ENCODE results near the gene C11orf21. TPM values are rescaled to one million over a fixed set of nuclear protein-coding genes. Genes with fewer than 3 reads are reported as not detected.
A peak's percentile ranks its signal among the peaks of the same experiment; 100 is the strongest.

The C11orf21 gene
- total RNA-seq, 1 donor from 2014 or later: 0.16 TPM

- Mint-ChIP-seq H3K9me3 (ENCODE audit: unreplicated experiment) (no peaks in the 10 kb centered on the region), H3K27me3 (ENCODE audit: unreplicated experiment) (no peaks in the 10 kb centered on the region), H3K27ac (ENCODE audit: unreplicated experiment) (peak overlapping the region; percentile 4), H3K36me3 (ENCODE audit: unreplicated experiment) (no peaks in the 10 kb centered on the region), H3K4me3 (ENCODE audit: unreplicated experiment) (no peak overlapping the region), H3K4me1 (ENCODE audit: unreplicated experiment) (peaks cover 31% of the 10 kb centered on the region)
- peak; percentile 76 for DNase-seq (ENCODE audit: extremely low spot score, unreplicated experiment)
- TF ChIP-seq CTCF (IDR thresholded peaks at IDR 0.05): no peak
These were observed 2.1 kb upstream of the C11orf21 start for GRCh38 chr11:2303627-2304505.

GRCh38 chr11:2302896-2303626 lies 1.3 kb upstream of the C11orf21 start:
- TF ChIP-seq CTCF (IDR thresholded peaks at IDR 0.05): no peak
- no peak overlapping the region for H3K4me3 Mint-ChIP-seq (ENCODE audit: unreplicated experiment)
- no peaks in the 10 kb centered on the region for H3K27me3 Mint-ChIP-seq (ENCODE audit: unreplicated experiment)
- no peaks in the 10 kb centered on the region for H3K9me3 Mint-ChIP-seq (ENCODE audit: unreplicated experiment)
- DNase-seq (ENCODE audit: extremely low spot score, unreplicated experiment): no peak
- no peak overlapping the region for H3K27ac Mint-ChIP-seq (ENCODE audit: unreplicated experiment)
- peaks cover 31% of the 10 kb centered on the region for H3K4me1 Mint-ChIP-seq (ENCODE audit: unreplicated experiment)
- no peaks in the 10 kb centered on the region for H3K36me3 Mint-ChIP-seq (ENCODE audit: unreplicated experiment)

- Mint-ChIP-seq H3K27me3 (ENCODE audit: unreplicated experiment) (peaks cover under 1% of the 10 kb centered on the region), H3K4me1 (ENCODE audit: unreplicated experiment) (peaks cover 31% of the 10 kb centered on the region), H3K36me3 (ENCODE audit: unreplicated experiment) (no peaks in the 10 kb centered on the region), H3K9me3 (ENCODE audit: unreplicated experiment) (no peaks in the 10 kb centered on the region), H3K4me3 (ENCODE audit: unreplicated experiment) (no peak overlapping the region), H3K27ac (ENCODE audit: unreplicated experiment) (no peak overlapping the region)
- TF ChIP-seq CTCF (IDR thresholded peaks at IDR 0.05): no peak
- DNase-seq (ENCODE audit: extremely low spot score, unreplicated experiment): peak; percentile 81
These were observed 683 bp upstream of the C11orf21 start for GRCh38 chr11:2302306-2302895.

GRCh38 chr11:2300936-2301630 lies 635 bp downstream of the C11orf21 start:
- H3K4me1 Mint-ChIP-seq (ENCODE audit: unreplicated experiment): peaks cover 26% of the 10 kb centered on the region
- no peak overlapping the region for H3K4me3 Mint-ChIP-seq (ENCODE audit: unreplicated experiment)
- no peaks in the 10 kb centered on the region for H3K36me3 Mint-ChIP-seq (ENCODE audit: unreplicated experiment)
- peaks cover 3% of the 10 kb centered on the region for H3K27me3 Mint-ChIP-seq (ENCODE audit: unreplicated experiment)
- DNase-seq (ENCODE audit: extremely low spot score, unreplicated experiment): peak; percentile 76
- H3K9me3 Mint-ChIP-seq (ENCODE audit: unreplicated experiment): no peaks in the 10 kb centered on the region
- no peak overlapping the region for H3K27ac Mint-ChIP-seq (ENCODE audit: unreplicated experiment)
- TF ChIP-seq CTCF (IDR thresholded peaks at IDR 0.05): no peak

Measured in osteocyte (in vitro differentiated cells).